HCT116 (cell line): ENCODE results near the gene MCRS1. TPM values are rescaled to one million over a fixed set of nuclear protein-coding genes. Genes with fewer than 3 reads are reported as not detected.

Experiments used
- ATAC-seq: fragments of 200-7000 bp; cut with Tn5 transposase; 2 replicates; pipeline ENCODE4 v1.9.1; 2020; ENCODE audit warnings: mild to moderate bottlenecking, moderate library complexity
- BruUV-seq: library from RNA; stranded (reverse); fragments of 400-500 nt; replicated peaks from 2 replicates; lab custom pipeline; 2021; lab: Mats Ljungman, UMichigan
- CTCF ChIA-PET: fragments of 300-600 bp; sonication (Branson Sonifier 250); formaldehyde crosslinking; loops from one replicate; lab custom pipeline; 2021; ENCODE audit warnings: antibody characterized with exemption; lab: Charles Lee
- POLR2A ChIA-PET: fragments of 300-600, 350-600 bp; sonication (Branson Sonifier 250); formaldehyde crosslinking; loops from one replicate; lab custom pipeline; 2021; ENCODE audit warnings: antibody characterized with exemption; lab: Charles Lee
- RAD21 ChIA-PET, 2 experiments: fragments of 300-600 bp; sonication (Branson Sonifier 250); formaldehyde crosslinking; loops; one replicate each; lab custom pipeline; 2023; ENCODE audit warnings: low total read pairs in 2 of 2; ENCODE audit not compliant: uncharacterized antibody in 2 of 2, unreplicated experiment in 2 of 2, low non-redundant PET in 1 of 2; lab: Charles Lee
- DNase-seq: peaks from one replicate; pipeline ENCODE4 v3.0.0-alpha.2; 2010; ENCODE audit warnings: low read depth, low spot score
- H2AFZ ChIP-seq: fragments of 200-600 bp; shearing (Covaris generic), sonication (generic); 2 replicates; pipeline ENCODE4 v1.6.1; 2017; ENCODE audit warnings: low read depth, mixed run types, mixed read lengths, antibody characterized with exemption, low read length; ENCODE audit not compliant: poor library complexity, severe bottlenecking
- H3K27ac ChIP-seq: 2 replicates; pipeline ENCODE4 v1.5.1; 2012; ENCODE audit warnings: low read depth, low read length
- H3K27me3 ChIP-seq: fragments of 200-600 bp; sonication (generic); 2 replicates; pipeline ENCODE4 v1.6.1; 2016; ENCODE audit warnings: mixed run types, low read length, mixed read lengths; ENCODE audit not compliant: insufficient read depth
- H3K36me3 ChIP-seq, 2 experiments: fragments of 200-500 bp in 1 of 2; fragments of 200-600 bp in 1 of 2; sonication (Bioruptor generic) in 1 of 2; sonication (generic) in 1 of 2; 2 replicates each; pipeline versions ENCODE4 v1.5.1 to v1.6.1; 2014 to 2016; ENCODE audit warnings: low read length in 2 of 2, inconsistent platforms in 1 of 2, mixed read lengths in 1 of 2, mixed run types in 1 of 2; ENCODE audit not compliant: insufficient read depth in 2 of 2, control insufficient read depth in 1 of 2
- H3K4me1 ChIP-seq, 2 experiments: fragments of 200-600 bp in 1 of 2; sonication (generic) in 1 of 2; 2 replicates each; pipeline versions ENCODE4 v1.5.1 to v1.6.1; 2012 to 2017; ENCODE audit warnings: low read length in 2 of 2, inconsistent platforms in 1 of 2, mild to moderate bottlenecking in 1 of 2, mixed read lengths in 1 of 2, mixed run types in 1 of 2, moderate library complexity in 1 of 2; ENCODE audit not compliant: insufficient read depth in 2 of 2, control insufficient read depth in 1 of 2
- H3K4me2 ChIP-seq: fragments of 200-600 bp; sonication (generic); 2 replicates; pipeline ENCODE4 v1.6.1; 2017; ENCODE audit warnings: mixed run types, low read length, mixed read lengths
- H3K4me3 ChIP-seq, 2 experiments: fragments of 200-600 bp in 1 of 2; sonication (generic) in 1 of 2; replicated peaks in 1 of 2; 2 replicates each; pipeline ENCODE4 v1.5.1; 2011 to 2016; ENCODE audit warnings: low read length in 2 of 2, control low read depth in 1 of 2, low read depth in 1 of 2, mild to moderate bottlenecking in 1 of 2, mixed read lengths in 1 of 2, mixed run types in 1 of 2
- H3K79me2 ChIP-seq: fragments of 200-600 bp; sonication (generic); 2 replicates; pipeline ENCODE4 v1.6.1; 2017; ENCODE audit warnings: mild to moderate bottlenecking, mixed run types, low read length, moderate library complexity, mixed read lengths; ENCODE audit not compliant: insufficient read depth
- H3K9ac ChIP-seq: fragments of 200-600 bp; sonication (generic); 2 replicates; pipeline ENCODE4 v1.6.1; 2016; ENCODE audit warnings: low read length, mixed read lengths
- H3K9me2 ChIP-seq: fragments of 200-600 bp; sonication (generic), shearing (Covaris generic); 2 replicates; pipeline ENCODE4 v1.6.1; 2017; ENCODE audit warnings: mixed run types, mild to moderate bottlenecking, moderate library complexity; ENCODE audit not compliant: insufficient read depth
- H3K9me3 ChIP-seq, 2 experiments: fragments of 200-500 bp in 1 of 2; fragments of 200-600 bp in 1 of 2; sonication (Bioruptor generic) in 1 of 2; sonication (generic) in 1 of 2; 2 replicates each; pipeline ENCODE4 v1.6.1; 2014 to 2017; ENCODE audit warnings: low read length in 2 of 2, mixed read lengths in 2 of 2, inconsistent platforms in 1 of 2, low read depth in 1 of 2, mild to moderate bottlenecking in 1 of 2, mixed run types in 1 of 2, moderate library complexity in 1 of 2; ENCODE audit not compliant: control insufficient read depth in 1 of 2, insufficient read depth in 1 of 2
- H4K20me1 ChIP-seq: fragments of 200-600 bp; sonication (generic), shearing (Covaris generic); 2 replicates; pipeline ENCODE4 v1.6.1; 2017; ENCODE audit warnings: mixed run types, mild to moderate bottlenecking, moderate library complexity; ENCODE audit not compliant: insufficient read depth
- CBX3 ChIP-seq: IDR thresholded peaks from 2 replicates; pipeline ENCODE4 v1.6.1; 2012; ENCODE audit warnings: low read depth
- CEBPB ChIP-seq: IDR thresholded peaks from 2 replicates; pipeline ENCODE4 v1.6.1; 2012; ENCODE audit warnings: low read depth
- EGR1 ChIP-seq: IDR thresholded peaks from 2 replicates; pipeline ENCODE4 v1.6.1; 2012; ENCODE audit warnings: low read depth
- ELF1 ChIP-seq: IDR thresholded peaks from 2 replicates; pipeline ENCODE4 v1.6.1; 2012; ENCODE audit warnings: low read depth, borderline replicate concordance
- EZH2 ChIP-seq: fragments of 200-600 bp; sonication (generic); IDR thresholded peaks from 2 replicates; pipeline ENCODE4 v1.6.1; 2017; ENCODE audit warnings: antibody characterized with exemption, mixed run types
- EZH2phosphoT487 ChIP-seq: fragments of 200-600 bp; IDR thresholded peaks from 2 replicates; pipeline ENCODE4 v1.6.1; 2018; ENCODE audit warnings: antibody characterized with exemption, borderline replicate concordance
- FOSL1 ChIP-seq: IDR thresholded peaks from 2 replicates; pipeline ENCODE4 v1.6.1; 2012; ENCODE audit warnings: low read depth
- JUND ChIP-seq: IDR thresholded peaks from 2 replicates; pipeline ENCODE4 v1.6.1; 2012
- POLR2A ChIP-seq: IDR thresholded peaks from 2 replicates; pipeline ENCODE4 v1.7.0; 2011; ENCODE audit warnings: borderline replicate concordance; ENCODE audit not compliant: insufficient read depth, insufficient read length; ENCODE audit errors: extremely low read depth
- POLR2AphosphoS5 ChIP-seq: IDR thresholded peaks from 2 replicates; pipeline ENCODE4 v1.6.1; 2011; ENCODE audit warnings: mild to moderate bottlenecking, low read depth, low read length, moderate library complexity
- RAD21 ChIP-seq: IDR thresholded peaks from 2 replicates; pipeline ENCODE4 v1.6.1; 2012; ENCODE audit warnings: low read depth, mild to moderate bottlenecking
- SP1 ChIP-seq: IDR thresholded peaks from 2 replicates; pipeline ENCODE4 v1.6.1; 2012; ENCODE audit warnings: low read depth
- SRF ChIP-seq: IDR thresholded peaks from 2 replicates; pipeline ENCODE4 v1.6.1; 2012; ENCODE audit warnings: low read depth
- TCF7L2 ChIP-seq: IDR thresholded peaks from 2 replicates; pipeline ENCODE4 v1.7.0; 2011; ENCODE audit warnings: borderline replicate concordance, inconsistent platforms; ENCODE audit not compliant: insufficient read depth, insufficient read length; ENCODE audit errors: extremely low read depth
- YY1 ChIP-seq: IDR thresholded peaks from 2 replicates; pipeline ENCODE4 v1.6.1; 2011; ENCODE audit warnings: low read length, low read depth, moderate library complexity, mild to moderate bottlenecking; ENCODE audit not compliant: insufficient replicate concordance; ENCODE audit errors: extremely low read depth
- ZNF274 ChIP-seq: fragments of 200-500 bp; sonication (Bioruptor generic); IDR thresholded peaks from 2 replicates; pipeline ENCODE4 v1.6.1; 2014; ENCODE audit warnings: mild to moderate bottlenecking, low read depth, low read length, inconsistent platforms
- intact Hi-C: fragments of 100-400 bp; cut with micrococcal nuclease; formaldehyde crosslinking; loops from 2 replicates; pipeline ENCODE4 v1.10.0; 2022
- total RNA-seq: library from RNA; stranded (reverse); gene quantifications from one replicate; pipeline ENCODE4 v1.2.1, GENCODE V29; 2021; ENCODE audit not compliant: unreplicated experiment
- TF ChIP-seq, protein P1 (sequence below): IDR thresholded peaks from 2 replicates; pipeline ENCODE4 v1.6.1; 2012; ENCODE audit warnings: low read depth
- TF ChIP-seq, protein P2 (sequence below): IDR thresholded peaks from 2 replicates; pipeline ENCODE4 v1.6.1; 2012
- TF ChIP-seq, protein P3 (sequence below), 3 experiments: fragments of 200-600 bp in 1 of 3; sonication (generic) in 1 of 3; IDR thresholded peaks in 2 of 3; conservative IDR thresholded peaks in 1 of 3; 2 replicates each; pipeline ENCODE4 v1.5.1; 2012 to 2017; ENCODE audit warnings: low read depth in 2 of 3, low read length in 2 of 3, antibody characterized with exemption in 1 of 3, borderline replicate concordance in 1 of 3, control low read depth in 1 of 3, mild to moderate bottlenecking in 1 of 3, mixed read lengths in 1 of 3, mixed run types in 1 of 3, moderate library complexity in 1 of 3; ENCODE audit not compliant: insufficient read depth in 1 of 3
- TF ChIP-seq, protein P4 (sequence below): IDR thresholded peaks from 2 replicates; pipeline ENCODE4 v1.6.1; 2012

Gene MCRS1
- total RNA-seq, 1 experiment from 2014 or later = 91.9 TPM

DNA sequence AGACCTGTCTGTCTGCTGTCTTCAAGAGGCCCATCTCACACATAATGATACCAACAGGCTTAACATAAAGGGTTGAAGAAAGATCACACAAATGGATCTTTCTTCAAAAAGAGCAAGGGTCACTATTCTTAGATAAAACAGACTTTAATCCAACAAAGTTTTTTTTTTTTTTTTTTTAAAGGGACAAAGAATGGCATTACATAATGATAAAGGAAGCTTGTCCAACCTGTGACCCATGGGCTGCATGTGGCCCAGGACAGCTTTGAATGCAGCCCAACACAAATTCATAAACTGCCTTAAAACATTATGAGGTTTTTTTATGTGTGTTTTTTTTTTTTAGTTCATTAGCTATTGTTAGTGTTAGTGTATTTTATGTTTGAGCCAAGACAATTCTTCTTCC is 44.3 kb upstream of the MCRS1 start:
- Histone ChIP-seq H3K4me3 (no peak overlapping the region), H4K20me1 (no peaks in the 10 kb centered on the region; the same call in 1 of the 2 replicates), H2AFZ (no peak overlapping the region), H3K9ac (no peak overlapping the region), H3K9me3 (peaks cover 0 to 4% of the 10 kb centered on the region in 2 experiments; a peak in 1 of 4 replicates), H3K36me3 (no peaks in the 10 kb centered on the region), H3K9me2 (no peaks in the 10 kb centered on the region), H3K27me3 (no peaks in the 10 kb centered on the region), H3K27ac (no peak overlapping the region), H3K4me1 (peaks cover 0 to 6% of the 10 kb centered on the region in 2 experiments; a peak in 2 of 4 replicates), H3K4me2 (no peak overlapping the region), H3K79me2 (no peaks in the 10 kb centered on the region)
- no peak for ATAC-seq
- ChIA-PET CTCF (no interaction called here), RAD21 (no interaction called here), POLR2A (no interaction called here)
- intact Hi-C loops = no loop called here
- no peak for DNase-seq
- TF ChIP-seq SRF = no peak
- no peak for TF ChIP-seq CEBPB
- TF ChIP-seq CBX3 = no peak
- TF ChIP-seq, protein P1, sequence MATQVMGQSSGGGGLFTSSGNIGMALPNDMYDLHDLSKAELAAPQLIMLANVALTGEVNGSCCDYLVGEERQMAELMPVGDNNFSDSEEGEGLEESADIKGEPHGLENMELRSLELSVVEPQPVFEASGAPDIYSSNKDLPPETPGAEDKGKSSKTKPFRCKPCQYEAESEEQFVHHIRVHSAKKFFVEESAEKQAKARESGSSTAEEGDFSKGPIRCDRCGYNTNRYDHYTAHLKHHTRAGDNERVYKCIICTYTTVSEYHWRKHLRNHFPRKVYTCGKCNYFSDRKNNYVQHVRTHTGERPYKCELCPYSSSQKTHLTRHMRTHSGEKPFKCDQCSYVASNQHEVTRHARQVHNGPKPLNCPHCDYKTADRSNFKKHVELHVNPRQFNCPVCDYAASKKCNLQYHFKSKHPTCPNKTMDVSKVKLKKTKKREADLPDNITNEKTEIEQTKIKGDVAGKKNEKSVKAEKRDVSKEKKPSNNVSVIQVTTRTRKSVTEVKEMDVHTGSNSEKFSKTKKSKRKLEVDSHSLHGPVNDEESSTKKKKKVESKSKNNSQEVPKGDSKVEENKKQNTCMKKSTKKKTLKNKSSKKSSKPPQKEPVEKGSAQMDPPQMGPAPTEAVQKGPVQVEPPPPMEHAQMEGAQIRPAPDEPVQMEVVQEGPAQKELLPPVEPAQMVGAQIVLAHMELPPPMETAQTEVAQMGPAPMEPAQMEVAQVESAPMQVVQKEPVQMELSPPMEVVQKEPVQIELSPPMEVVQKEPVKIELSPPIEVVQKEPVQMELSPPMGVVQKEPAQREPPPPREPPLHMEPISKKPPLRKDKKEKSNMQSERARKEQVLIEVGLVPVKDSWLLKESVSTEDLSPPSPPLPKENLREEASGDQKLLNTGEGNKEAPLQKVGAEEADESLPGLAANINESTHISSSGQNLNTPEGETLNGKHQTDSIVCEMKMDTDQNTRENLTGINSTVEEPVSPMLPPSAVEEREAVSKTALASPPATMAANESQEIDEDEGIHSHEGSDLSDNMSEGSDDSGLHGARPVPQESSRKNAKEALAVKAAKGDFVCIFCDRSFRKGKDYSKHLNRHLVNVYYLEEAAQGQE = no peak
- no peak for TF ChIP-seq RAD21
- no peak for TF ChIP-seq ZNF274
- no peak for TF ChIP-seq SP1
- no peak for TF ChIP-seq EGR1
- TF ChIP-seq YY1 = no peak
- no peak for TF ChIP-seq POLR2AphosphoS5
- TF ChIP-seq FOSL1 = no peak
- TF ChIP-seq, protein P2, sequence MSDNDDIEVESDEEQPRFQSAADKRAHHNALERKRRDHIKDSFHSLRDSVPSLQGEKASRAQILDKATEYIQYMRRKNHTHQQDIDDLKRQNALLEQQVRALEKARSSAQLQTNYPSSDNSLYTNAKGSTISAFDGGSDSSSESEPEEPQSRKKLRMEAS = no peak
- TF ChIP-seq EZH2 = no peak
- no peak for TF ChIP-seq POLR2A
- no peak for TF ChIP-seq JUND
- no peak for TF ChIP-seq ELF1
- TF ChIP-seq, protein P3, sequence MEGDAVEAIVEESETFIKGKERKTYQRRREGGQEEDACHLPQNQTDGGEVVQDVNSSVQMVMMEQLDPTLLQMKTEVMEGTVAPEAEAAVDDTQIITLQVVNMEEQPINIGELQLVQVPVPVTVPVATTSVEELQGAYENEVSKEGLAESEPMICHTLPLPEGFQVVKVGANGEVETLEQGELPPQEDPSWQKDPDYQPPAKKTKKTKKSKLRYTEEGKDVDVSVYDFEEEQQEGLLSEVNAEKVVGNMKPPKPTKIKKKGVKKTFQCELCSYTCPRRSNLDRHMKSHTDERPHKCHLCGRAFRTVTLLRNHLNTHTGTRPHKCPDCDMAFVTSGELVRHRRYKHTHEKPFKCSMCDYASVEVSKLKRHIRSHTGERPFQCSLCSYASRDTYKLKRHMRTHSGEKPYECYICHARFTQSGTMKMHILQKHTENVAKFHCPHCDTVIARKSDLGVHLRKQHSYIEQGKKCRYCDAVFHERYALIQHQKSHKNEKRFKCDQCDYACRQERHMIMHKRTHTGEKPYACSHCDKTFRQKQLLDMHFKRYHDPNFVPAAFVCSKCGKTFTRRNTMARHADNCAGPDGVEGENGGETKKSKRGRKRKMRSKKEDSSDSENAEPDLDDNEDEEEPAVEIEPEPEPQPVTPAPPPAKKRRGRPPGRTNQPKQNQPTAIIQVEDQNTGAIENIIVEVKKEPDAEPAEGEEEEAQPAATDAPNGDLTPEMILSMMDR (IDR thresholded peaks at IDR 0.05 in 2 of 3, conservative IDR thresholded peaks at IDR 0.05 in 1 of 3; ENCODE audit: borderline replicate concordance in 1 of 3, insufficient read depth in 1 of 3, low read depth in 2 of 3, low read length in 2 of 3) = no peak
- TF ChIP-seq, protein P4, sequence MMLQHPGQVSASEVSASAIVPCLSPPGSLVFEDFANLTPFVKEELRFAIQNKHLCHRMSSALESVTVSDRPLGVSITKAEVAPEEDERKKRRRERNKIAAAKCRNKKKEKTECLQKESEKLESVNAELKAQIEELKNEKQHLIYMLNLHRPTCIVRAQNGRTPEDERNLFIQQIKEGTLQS = no peak
- no peak for TF ChIP-seq TCF7L2
- no peak for TF ChIP-seq EZH2phosphoT487
- no TSS peak for BruUV-seq
